ENCODE results near the gene PARP1.
"Not testable (repeated sequence)": the region's sequence is repeated elsewhere in the genome, so short reads cannot be mapped to it uniquely, and the experiment has no call there.

The PARP1 gene

DNA sequence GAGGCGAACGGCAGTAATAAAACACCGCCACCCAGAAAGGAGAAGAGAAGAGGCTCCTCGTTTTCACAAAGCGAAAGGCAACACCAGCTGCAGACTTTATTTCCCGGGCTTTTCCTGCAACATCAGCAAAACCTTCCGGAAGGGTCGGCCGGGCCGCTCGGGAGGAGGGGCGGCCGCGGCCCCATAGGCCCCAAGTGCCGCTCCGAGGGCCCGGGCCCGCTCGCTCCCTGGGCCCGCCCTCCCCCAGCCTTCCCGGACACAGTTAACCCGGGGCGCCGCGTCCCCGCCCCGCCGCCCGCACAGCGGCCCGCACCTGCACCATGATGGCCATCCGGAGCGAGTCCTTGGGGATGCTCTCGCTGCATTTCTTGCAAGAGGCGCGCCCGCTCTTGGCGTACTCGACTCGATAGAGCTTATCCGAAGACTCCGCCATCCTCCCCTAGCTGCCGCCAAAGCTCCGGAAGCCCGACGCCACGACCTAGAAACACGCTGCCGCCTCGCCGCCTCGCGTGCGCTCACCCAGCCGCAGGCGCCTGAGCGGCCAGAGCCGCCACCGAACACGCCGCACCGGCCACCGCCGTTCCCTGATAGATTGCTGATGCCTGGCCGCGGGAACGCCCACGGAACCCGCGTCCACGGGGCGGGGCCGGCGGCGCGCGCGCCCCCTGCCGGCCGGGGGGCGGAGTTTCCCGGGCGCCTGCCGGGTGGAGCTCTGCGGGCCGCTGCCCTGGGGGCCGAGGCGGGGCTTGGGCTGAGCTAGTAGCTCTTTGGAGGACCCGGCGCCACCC is at the start of gene PARP1:
Gene PARP1 (minus strand): TSS at position 597 of the 788 bp plus-strand sequence. CDS start 164 bp downstream, at position 433.
- peak; percentile 82 for DNase-seq

DNA sequence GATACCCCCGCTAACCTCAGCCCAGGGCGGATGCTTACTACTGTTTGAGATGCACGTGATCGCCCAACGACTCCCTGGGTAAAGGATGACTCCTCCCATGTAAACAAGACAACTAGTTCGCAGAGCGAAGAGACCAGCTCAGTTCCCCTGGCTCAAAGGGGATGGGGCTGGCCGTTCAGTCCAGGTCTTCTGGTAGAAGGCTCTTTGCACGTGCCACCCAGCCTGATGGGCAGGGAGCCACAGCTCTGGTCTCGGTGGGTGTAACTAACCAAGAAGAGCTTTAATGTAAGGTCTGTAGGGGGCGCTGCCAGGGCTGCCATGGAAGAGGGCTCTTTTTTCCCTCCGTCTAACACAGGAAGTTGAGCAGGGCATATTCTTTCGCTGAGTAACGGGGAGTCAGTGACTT is 49.4 kb upstream of the PARP1 start:
- DNase-seq = no peak

DNA sequence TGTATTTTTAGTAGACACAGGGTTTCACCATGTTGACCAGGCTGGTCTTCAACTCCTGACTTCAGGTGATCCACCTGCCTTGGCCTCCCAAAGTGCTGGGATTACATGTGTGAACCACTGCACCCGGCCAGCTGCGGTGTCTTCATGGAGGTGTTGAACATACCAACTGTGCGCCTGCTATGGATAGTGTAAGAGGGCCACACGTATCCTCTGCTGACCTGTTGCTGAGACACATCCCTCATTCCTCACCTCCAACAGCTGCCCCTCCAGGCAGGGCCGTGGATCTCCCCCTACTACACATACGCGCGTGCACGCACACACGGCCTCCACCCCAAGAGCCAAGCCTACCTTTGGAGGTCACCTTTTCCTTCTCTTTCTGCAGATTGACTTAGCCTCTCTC is 48.0 kb upstream of the PARP1 start:
- DNase-seq = no peak

DNA sequence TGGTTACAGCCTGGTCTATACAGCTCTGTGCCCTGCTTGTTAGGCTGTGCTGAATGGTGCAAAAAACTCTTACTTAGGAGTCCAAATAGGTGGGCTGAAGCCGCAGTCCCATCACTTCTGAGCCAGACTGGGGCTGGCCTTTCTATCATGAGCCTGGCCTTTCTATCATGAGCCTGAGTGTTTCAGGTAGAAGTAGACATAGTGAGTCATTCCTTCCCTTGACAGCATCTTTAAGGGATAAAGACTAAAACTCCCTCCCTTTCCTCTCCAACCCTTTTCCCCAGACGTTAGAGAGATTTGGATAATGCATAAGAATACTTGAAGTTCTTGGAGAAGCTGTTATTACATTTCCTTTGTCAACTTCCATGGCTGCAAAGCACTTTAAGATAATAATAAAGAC is 46.5 kb upstream of the PARP1 start:
- no peak for DNase-seq

DNA sequence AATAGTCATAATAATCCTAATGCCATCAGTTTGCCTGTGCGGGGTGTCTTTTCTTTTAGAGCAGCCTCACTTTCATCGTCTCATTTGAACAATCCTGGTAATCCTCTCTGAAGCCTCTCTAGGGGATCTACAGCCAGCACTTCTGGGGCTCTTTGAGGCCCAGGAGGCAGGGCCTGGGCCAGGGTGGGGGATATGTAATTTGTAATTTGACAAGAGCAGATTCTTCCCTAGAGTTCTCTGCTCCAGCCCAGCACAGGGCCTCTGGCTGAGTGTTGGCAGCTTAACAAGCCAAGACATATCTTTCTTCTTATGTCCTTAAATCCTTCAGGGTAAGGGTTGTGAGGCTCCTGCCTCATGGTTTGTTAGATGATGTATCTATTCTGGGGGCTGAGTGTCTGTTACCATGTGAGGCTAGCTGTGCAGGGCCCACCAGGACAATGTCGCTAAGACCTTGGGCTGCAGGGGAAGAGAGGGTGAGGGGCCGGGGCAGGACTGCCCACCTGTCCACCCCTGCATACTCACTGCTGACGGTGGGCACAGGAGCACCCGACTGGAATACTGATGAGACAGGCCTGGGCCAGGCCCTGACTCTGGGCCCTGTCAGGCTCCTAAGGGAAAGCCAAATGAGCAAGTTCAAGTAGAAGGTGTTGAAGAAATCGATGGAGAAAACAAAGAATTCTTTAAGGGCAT is 45.3 kb upstream of the PARP1 start:
- no peak for DNase-seq

DNA sequence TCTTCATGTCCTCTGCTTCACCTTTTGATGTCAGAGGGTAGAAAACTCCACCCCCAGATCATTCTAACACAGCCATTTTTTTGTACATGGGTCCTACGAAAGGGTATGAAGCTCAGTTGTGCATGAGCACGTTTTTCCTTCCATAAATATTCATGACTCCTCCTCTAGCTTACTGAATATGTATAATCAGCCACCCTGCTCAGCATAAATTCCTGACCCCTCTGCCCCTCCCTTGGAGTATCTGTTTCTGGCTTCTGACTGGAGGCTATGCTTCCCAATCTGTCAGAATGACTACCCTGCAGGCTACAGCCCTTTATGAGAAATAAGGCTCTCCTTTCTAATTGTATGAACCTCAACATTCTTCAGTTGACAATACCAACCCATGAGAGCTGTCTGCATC is 42.8 kb upstream of the PARP1 start:
- DNase-seq = no peak

DNA sequence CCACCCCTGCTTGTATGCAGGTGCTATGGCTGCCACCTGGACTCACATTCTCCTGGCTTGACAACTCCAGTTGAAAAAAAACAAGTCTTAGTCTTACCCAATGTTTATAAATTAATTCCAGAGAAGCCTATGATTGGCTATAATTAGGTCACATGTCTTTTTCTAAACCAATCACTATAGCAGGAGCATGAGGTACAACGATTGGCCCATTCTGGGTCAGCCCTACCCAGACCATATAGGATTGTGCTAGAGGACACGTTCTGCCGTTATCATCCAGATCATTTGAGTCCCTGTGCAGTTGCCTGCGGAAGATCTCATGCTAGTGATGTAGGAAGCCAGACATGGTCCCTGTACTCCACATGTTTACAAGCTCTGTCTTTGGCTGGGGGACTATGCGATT is 41.9 kb upstream of the PARP1 start:
- no peak for DNase-seq

DNA sequence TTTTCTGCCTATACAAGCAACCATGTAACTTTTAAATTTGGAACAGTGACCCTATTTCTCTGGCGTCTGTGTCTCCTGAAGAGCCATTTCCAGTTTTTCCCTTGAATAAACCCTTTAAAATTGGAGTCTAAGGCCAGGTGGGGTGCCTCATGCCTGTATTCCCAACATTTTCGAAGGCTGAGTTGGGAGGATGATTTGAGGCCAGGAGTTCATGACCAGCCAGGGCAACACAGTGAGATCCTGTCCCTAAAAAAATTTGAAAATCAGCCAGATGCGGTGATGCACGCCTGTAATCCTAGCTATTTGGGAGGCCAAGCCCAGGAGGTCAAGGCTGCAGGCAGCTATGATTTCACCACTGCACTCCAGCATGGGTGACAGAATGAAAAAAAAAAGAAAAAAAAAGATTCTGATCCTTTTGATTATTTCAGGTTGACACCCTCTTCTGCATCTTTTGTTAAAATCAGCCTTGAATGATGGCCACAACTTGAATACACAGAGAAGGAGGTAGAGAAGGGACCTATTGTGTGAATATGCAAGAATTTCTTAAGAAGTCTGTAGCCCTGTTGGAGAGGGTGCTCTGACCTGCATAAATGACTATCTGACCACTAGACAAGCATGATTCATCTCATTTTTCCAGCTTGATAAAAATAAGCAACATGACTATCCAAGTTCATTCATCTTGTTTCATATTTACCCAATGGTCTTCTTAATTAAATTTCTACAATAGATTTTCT is 40.2 kb upstream of the PARP1 start:
- no peak for DNase-seq

DNA sequence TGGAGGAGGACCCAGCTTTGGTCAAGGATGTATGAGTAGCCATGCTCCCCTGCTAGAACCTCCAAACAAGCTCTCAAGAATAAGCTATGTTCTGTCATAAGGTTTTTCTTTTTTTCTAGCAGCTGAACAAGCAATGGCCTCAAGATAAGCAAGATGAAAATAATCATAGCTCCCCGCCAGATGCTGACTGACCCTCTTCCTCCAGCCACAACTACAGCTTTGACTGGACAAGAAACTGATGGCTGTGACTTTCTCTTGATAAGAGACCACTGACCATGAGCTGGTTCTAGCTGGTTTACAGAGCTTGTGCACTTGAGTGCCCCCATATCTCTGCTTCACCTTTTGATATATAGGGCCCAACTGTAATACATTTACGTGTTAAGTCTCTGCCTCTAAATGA is 38.2 kb upstream of the PARP1 start:
- no peak for DNase-seq

DNA sequence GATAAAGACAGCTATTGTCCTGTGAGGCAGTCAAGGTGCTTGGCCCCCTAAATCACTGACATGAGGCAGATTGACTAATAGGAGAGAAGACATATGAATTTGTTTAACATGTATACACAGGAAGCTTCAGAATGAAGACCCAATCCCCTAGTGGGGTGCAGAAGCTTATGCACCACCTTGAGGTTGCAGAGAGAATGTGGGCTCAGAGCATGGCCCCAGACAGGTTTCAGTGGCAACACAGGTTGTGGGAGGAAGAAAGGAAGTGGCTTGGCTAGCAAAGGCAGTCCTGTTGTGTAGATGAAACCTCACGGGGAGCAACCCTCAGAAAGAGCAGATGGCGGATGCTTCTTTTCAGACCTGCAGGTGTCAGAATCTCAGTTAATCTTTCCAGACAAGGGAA is 37.0 kb upstream of the PARP1 start:
- DNase-seq = no peak

DNA sequence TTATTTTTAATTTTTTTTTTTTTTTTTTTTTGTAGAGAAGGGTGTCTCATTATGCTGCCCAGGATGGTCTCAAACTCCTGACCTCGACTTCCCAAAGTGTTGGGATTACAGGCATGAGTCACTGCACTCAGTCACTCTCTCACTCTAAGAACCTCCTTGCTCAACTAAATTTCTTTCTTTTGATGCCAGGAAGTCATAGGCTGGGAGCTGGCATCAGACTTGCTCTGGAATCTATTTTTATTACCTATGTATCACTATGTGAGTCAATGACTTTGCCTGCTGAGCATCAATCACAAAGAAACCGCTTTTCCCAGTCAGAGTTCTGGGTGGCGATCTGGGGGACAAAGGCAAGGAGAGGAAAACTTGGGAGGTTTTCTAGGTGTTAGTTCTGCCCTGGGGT is 35.5 kb upstream of the PARP1 start:
- no peak for DNase-seq

DNA sequence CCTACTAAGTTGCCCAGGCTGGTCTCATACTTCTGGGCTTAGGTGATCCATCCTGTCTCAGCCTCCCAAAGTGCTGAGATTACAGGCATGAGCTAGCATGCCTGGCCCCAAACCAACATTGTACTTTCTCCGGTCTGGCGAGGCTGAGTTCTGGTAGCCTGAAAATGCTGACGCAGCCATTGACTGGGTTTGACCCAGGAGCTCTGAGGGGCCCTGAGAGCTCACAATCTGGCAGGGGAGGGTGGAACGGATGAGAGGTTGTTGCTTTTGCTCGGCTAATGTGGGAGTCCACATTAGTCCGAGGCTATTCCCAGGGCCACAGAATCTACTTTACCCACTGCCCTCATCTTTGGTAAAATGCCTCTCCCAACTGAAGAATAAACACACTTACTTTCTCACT is 35.1 kb upstream of the PARP1 start:
- DNase-seq = no peak

DNA sequence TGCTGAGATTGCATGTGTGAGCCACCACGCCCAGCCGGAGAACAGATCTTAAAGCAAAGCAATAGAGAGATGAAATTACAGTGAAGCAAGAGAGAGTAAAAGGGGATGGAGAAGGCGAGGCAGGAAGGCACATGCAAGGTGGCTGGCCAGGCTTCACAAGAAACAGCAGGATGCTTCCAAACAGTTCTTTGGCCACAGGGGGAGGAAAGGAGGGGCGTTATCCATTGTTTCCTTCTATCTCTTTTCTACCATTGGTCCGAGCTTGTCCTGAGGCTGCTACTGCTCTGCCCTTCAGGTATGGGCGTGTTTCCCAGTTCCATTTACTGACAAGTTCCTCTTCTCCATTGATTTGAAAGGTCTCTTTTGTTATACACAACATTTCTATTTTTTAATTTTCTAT is 33.7 kb upstream of the PARP1 start:
- DNase-seq = no peak

DNA sequence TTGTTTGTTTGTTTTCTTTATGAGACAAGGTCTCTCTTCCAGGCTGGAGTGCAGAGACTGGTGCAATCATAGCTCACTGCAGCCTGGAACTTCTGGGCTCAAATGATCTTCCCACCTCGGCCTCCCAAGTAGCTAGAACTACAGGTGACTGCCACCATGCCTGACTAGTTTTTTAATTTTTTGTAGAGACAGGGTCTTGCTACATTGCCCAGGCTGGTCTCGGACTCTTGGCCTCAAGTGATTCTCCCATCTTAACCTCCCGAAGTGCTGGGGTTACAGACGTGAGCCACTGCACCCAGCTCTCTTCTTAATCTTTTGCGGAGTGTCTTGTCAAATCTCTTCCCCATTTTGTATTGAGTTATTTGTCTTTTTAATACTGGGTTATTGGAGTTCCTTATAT is 32.6 kb upstream of the PARP1 start:
- DNase-seq = no peak

DNA sequence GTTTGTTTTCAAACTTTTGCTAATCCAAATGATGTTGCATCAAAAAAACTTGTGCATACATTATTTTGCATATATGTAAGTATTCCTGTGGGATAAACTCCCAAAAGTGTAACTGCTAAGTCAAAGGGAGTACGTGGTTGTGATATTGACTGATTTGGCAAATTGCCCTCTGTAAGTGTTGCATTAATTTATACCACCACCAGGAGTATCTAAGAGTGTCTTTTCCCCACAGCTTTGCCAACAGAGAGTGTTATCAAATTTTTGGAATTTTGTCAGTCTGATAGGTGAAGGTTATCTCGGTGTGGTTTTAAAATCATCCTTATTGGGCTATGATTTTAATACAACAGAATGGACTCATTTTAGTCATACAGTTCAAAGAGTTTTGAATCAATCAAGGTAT is 30.1 kb upstream of the PARP1 start:
- DNase-seq = no peak

DNA sequence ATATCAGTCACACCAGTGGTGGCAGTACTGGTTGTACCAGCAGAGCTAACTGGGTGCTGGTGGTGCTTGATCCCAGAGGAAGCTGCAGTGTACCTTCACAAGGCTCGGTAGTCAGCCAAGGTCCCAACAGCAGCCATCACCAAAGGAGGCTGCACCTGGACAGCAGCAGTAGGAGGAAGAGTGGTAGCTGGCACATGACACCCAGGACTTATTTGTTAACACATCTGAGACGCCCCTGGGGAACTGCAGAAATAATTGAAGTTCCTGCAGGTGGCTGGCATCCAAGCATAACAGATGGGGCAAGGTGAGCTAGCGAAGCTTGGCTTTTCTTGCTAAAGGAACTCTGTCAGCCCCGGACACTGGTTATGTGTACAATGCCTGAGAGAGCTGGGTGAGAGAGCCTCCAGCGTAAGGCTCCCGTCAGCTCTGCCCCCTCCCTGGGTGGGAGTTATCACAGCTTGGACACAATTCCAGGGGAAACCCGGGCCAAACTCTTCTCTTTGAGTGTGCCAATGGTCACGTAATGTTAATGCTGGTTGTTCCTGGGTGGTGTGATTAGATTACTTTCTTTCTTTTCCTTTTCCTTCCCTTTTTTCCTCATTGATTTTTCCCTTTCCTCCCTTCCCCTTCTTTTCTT is 29.1 kb upstream of the PARP1 start:
- peak; percentile 24 for DNase-seq

DNA sequence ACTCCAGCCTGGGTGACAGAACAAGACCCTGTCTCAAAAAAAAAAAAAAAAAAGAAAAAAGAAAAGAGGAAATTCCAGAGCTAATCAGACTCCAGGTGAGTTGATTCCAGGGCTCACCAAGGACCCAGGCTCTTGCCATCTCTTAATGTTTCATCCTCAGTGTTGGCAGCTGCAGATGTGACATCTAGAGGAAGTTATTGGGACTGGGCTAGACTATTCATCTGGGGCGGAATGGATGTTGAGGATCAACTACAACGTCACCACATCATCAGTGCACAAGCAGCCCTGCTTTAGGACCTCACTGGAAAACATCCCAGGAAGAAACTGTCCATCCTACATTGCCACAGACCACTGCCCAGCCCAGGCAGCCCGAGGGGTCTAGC is 28.6 kb upstream of the PARP1 start:
- no peak for DNase-seq

DNA sequence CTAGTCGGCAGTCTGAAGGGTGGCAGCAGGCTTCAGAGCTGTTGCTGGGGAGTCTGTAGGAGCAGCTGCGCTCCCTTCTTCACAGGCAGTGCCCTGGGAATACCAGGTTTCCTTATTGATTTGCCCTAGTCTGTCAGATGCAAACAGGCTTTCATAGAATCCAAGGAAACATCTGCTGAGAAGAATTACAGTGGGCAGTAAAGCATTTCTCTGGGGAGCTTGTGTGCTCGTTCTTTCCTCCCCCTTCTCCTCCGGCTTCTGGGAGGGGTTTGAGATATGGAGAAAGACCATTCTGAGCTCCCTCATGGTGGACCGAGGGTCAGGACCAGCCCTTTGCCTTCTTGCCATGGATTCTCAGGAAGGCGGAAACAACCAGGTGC is 25.4 kb upstream of the PARP1 start:
- no peak for DNase-seq

DNA sequence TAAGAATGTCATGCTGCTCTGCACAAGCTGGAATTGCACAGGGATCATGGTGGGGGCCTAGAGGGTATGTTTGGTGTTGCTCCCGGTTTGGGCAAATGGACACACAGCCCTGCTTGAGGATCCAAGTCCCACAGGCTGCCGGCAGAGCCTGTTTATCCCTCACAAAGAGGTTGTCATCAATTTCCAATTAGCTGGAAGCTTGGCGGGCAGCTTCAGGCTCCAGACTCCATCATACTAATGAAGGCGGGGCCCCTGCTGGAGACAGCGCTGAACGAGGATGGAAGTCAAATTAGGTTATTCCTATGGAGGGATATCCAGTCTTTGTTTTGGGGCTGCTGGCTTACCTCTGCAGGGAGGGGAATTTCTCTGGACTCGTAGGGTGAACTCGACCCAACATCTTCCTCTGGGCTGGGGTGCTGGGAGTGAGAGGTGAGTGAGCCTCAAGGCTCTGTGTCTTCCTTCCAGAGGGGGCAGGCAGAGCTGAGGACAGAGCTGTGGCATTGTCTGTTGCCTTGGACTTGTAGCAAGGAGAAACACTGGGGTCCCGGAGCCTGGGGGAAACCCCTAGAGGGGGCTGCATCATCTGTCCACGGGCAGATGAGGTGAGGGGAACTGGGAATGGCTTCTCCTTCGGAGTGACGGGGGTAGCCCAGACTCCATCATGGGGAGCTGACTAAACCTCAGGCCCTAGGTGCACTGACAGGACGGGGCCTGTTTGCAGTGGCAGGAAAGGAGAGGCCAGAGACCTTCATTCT is 24.9 kb upstream of the PARP1 start:
- no peak for DNase-seq

DNA sequence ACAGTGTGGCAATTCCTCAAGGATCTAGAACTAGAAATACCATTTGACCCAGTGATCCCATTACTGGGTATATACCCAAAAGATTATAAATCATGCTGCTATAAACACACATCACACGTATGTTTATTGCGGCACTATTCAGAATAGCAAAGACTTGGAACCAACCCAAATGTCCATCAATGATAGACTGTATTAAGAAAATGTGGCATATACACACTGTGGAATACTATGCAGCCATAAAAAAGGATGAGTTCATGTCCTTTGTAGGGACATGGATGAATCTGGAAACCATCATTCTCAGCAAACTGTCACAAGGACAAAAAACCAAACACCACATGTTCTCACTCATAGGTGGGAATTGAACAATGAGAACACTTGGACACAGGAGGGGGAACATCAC is 24.0 kb upstream of the PARP1 start:
- DNase-seq = not testable (repeated sequence)

DNA sequence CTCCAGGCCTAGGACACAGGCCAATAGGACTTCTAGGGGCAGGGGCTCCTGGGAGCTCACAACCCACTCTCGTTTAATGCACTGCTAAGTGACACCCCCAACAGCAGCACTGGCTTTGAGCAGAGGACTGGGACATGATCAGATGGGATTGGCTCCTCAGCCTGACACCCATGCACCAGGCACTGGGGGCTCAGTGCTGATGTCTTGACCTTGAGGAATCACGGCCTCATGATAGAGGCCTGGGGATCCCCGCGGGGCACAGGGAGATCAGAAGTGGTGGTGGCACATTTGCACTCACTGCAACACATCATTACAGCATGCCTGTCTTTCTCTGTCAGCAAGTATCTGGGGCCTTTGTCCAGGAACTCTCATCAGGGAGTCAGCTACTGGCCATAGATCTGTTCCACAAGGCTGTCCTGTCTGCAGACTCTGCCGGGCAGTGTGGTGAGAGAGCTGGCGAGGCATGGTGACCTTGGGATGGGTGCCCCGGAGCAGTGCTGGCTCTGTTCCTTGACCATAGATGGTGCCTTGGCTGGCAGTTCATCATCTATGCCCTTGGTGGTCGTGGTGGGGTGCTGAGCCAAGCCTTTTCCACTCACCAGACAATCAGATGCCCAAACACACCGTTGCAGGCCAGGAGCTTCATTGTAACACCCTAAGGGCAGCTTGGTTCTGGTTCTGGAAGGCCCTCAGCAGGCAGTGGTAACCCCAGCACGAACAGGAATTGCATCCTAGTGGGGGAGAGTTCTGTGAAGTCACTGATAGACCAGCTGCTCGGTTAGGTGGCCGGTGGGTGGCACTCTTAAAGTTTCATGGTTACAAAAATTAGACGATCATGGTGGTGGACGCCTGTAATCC is 22.2 kb upstream of the PARP1 start:
- no peak for DNase-seq
